HG03432 (cell line): ENCODE data around the gene HORMAD2.
"Not testable (repeated sequence)": the region's sequence is repeated elsewhere in the genome, so short reads cannot be mapped to it uniquely, and the experiment has no call there.

ENCODE experiments used
- ATAC-seq: cut with Tn5 transposase; IDR thresholded peaks from one replicate; pipeline ENCODE4 v1.9.1; 2021; ENCODE audit warnings: mild to moderate bottlenecking, moderate library complexity; ENCODE audit not compliant: unreplicated experiment

Gene HORMAD2

GRCh38 chr22:30056015-30056414 lies 24.2 kb upstream of the HORMAD2 start:
- ATAC-seq: no peak

GRCh38 chr22:30057375-30057774 lies 22.9 kb upstream of the HORMAD2 start:
- no peak for ATAC-seq

- ATAC-seq: not testable (repeated sequence)
These were observed 20.8 kb upstream of the HORMAD2 start for GRCh38 chr22:30059346-30060020.

GRCh38 chr22:30061094-30061493 lies 19.2 kb upstream of the HORMAD2 start:
- not testable (repeated sequence) for ATAC-seq

GRCh38 chr22:30062259-30062658 lies 18.0 kb upstream of the HORMAD2 start:
- no peak for ATAC-seq

GRCh38 chr22:30062950-30063349 lies 17.3 kb upstream of the HORMAD2 start:
- no peak for ATAC-seq

GRCh38 chr22:30064172-30064571 lies 16.1 kb upstream of the HORMAD2 start:
- ATAC-seq: no peak

GRCh38 chr22:30073743-30074142 lies 6.5 kb upstream of the HORMAD2 start:
- no peak for ATAC-seq

- ATAC-seq: no peak
These were observed 6.1 kb upstream of the HORMAD2 start for GRCh38 chr22:30074147-30074546.

GRCh38 chr22:30074994-30075393 lies 5.3 kb upstream of the HORMAD2 start:
- no peak for ATAC-seq

GRCh38 chr22:30077279-30077880 lies 2.9 kb upstream of the HORMAD2 start:
- no peak for ATAC-seq

GRCh38 chr22:30078320-30079311 lies 1.6 kb upstream of the HORMAD2 start:
- ATAC-seq: no peak

GRCh38 chr22:30080805-30081204 lies 541 bp downstream of the HORMAD2 start:
- ATAC-seq: no peak

GRCh38 chr22:30086496-30086895 lies 6.2 kb downstream of the HORMAD2 start:
- ATAC-seq: no peak

GRCh38 chr22:30087037-30087436 lies 6.8 kb downstream of the HORMAD2 start:
- ATAC-seq: not testable (repeated sequence)

- no peak for ATAC-seq
These were observed 7.3 kb downstream of the HORMAD2 start for GRCh38 chr22:30087611-30088010.

GRCh38 chr22:30088468-30088867 lies 8.2 kb downstream of the HORMAD2 start:
- no peak for ATAC-seq

GRCh38 chr22:30089655-30089974 lies 9.4 kb downstream of the HORMAD2 start:
- no peak for ATAC-seq

- no peak for ATAC-seq
These were observed 12.4 kb downstream of the HORMAD2 start for GRCh38 chr22:30092686-30093085.

- ATAC-seq: no peak
These were observed 14.5 kb downstream of the HORMAD2 start for GRCh38 chr22:30094804-30095203.

- ATAC-seq: no peak
These were observed 17.6 kb downstream of the HORMAD2 start for GRCh38 chr22:30097861-30098260.

GRCh38 chr22:30100770-30101169 lies 20.5 kb downstream of the HORMAD2 start:
- not testable (repeated sequence) for ATAC-seq
